Measurements from ENCODE around the gene COL8A1.

- no peak for TF ChIP-seq CTCF (IDR thresholded peaks at IDR 0.05)
- no peak for TF ChIP-seq EZH2 (IDR thresholded peaks at IDR 0.05; ENCODE audit: borderline replicate concordance, insufficient read depth, low read depth, low read length, poor library complexity, severe bottlenecking)
Observed at GRCh38 chr3:99777210-99777549, 138.8 kb downstream of the COL8A1 start.
